GM12878 (cell line): Measurements from ENCODE around the gene WDFY3. TPM values are rescaled to one million over a fixed set of nuclear protein-coding genes. Genes with fewer than 3 reads are reported as not detected.

ENCODE experiments used
- ATAC-seq: fragments of 200-7000 bp; cut with Tn5 transposase; 3 replicates; pipeline ENCODE4 v1.9.1; 2020; ENCODE audit warnings: mild to moderate bottlenecking, moderate library complexity
- BruUV-seq: library from RNA; stranded (reverse); fragments of 400-500 nt; replicated peaks from 2 replicates; lab custom pipeline; 2021; lab: Mats Ljungman, UMichigan
- CTCF ChIA-PET: fragments of 300-600 bp; sonication (Branson Sonifier 250); formaldehyde crosslinking; extraction: SDS; loops from one replicate; lab custom pipeline; 2021; ENCODE audit warnings: inconsistent platforms; lab: Yijun Ruan, JAX
- POLR2A ChIA-PET: fragments of 350-600 bp; formaldehyde crosslinking; extraction: SDS; loops from one replicate; lab custom pipeline; 2021; ENCODE audit warnings: inconsistent platforms; lab: Charles Lee
- RAD21 ChIA-PET: fragments of 300-600 bp; sonication (Branson Sonifier 250); formaldehyde crosslinking; loops from one replicate; lab custom pipeline; 2023; ENCODE audit warnings: antibody characterized with exemption; ENCODE audit not compliant: unreplicated experiment; lab: Charles Lee
- SMC1A ChIA-PET: fragments of 300-600 bp; sonication (Branson Sonifier 250); formaldehyde crosslinking; loops from one replicate; lab custom pipeline; 2023; ENCODE audit not compliant: unreplicated experiment, uncharacterized antibody; lab: Charles Lee
- DNase-seq: peaks from one replicate; pipeline ENCODE4 v3.0.0-alpha.2; 2011; ENCODE audit warnings: low read depth, low spot score
- FAIRE-seq: peaks from 3 replicates; lab custom pipeline; 2011; peaks lifted over from hg19 to GRCh38; lab: Jason Lieb, UNC
- H2AFZ ChIP-seq: 2 replicates; pipeline ENCODE4 v1.6.0; 2011; ENCODE audit warnings: low read depth, low read length, control low read depth; ENCODE audit not compliant: control insufficient read depth
- H3K27ac ChIP-seq: 2 replicates; pipeline ENCODE4 v1.5.1; 2011; ENCODE audit warnings: control low read depth; ENCODE audit not compliant: control insufficient read depth, insufficient read depth
- H3K27me3 ChIP-seq, 2 experiments: replicated peaks in 1 of 2; 2 replicates each; pipeline versions ENCODE4 v1.6.0 to v1.6.1; 2011; ENCODE audit warnings: low read length in 1 of 2; ENCODE audit not compliant: control insufficient read depth in 2 of 2, insufficient read depth in 2 of 2
- H3K36me3 ChIP-seq, 2 experiments: 2 replicates each; pipeline ENCODE4 v1.5.1; 2011; ENCODE audit warnings: low read length in 1 of 2; ENCODE audit not compliant: control insufficient read depth in 2 of 2, insufficient read depth in 2 of 2
- H3K4me1 ChIP-seq: 2 replicates; pipeline ENCODE4 v1.6.1; 2011; ENCODE audit warnings: mild to moderate bottlenecking, low read length, moderate library complexity, mixed read lengths; ENCODE audit not compliant: control insufficient read depth, insufficient read depth
- H3K4me2 ChIP-seq: 2 replicates; pipeline ENCODE4 v1.6.0; 2011; ENCODE audit warnings: control low read depth; ENCODE audit not compliant: control insufficient read depth, insufficient read depth
- H3K4me3 ChIP-seq: fragments of 200-600 bp; sonication (generic); 2 replicates; pipeline ENCODE4 v1.5.1; 2016
- H3K79me2 ChIP-seq: 2 replicates; pipeline ENCODE4 v1.6.0; 2011; ENCODE audit warnings: low read length; ENCODE audit not compliant: control insufficient read depth, insufficient read depth
- H3K9ac ChIP-seq: 2 replicates; pipeline ENCODE4 v1.8.0; 2011; ENCODE audit warnings: low read length, control low read depth, mixed read lengths; ENCODE audit not compliant: control insufficient read depth, insufficient read depth
- H3K9me3 ChIP-seq: replicated peaks from 3 replicates; pipeline ENCODE4 v1.5.1; 2011; ENCODE audit warnings: mild to moderate bottlenecking, low read length; ENCODE audit not compliant: control insufficient read depth, insufficient read depth
- H4K20me1 ChIP-seq: 2 replicates; pipeline ENCODE4 v1.6.0; 2011; ENCODE audit not compliant: control insufficient read depth, insufficient read depth
- BCL3 ChIP-seq: IDR thresholded peaks from 2 replicates; pipeline ENCODE4 v1.6.1; 2011; ENCODE audit warnings: borderline replicate concordance, low read depth, mild to moderate bottlenecking, moderate library complexity, low read length; ENCODE audit not compliant: insufficient read depth, poor library complexity, severe bottlenecking
- CREB1 ChIP-seq: IDR thresholded peaks from 2 replicates; pipeline ENCODE4 v1.6.1; 2012; ENCODE audit warnings: low read depth, mild to moderate bottlenecking, inconsistent platforms
- E2F8 ChIP-seq: fragments of 450-650 bp; IDR thresholded peaks from 2 replicates; pipeline ENCODE4 v1.6.1; 2018; ENCODE audit warnings: mild to moderate bottlenecking, low read depth, moderate library complexity; ENCODE audit not compliant: partially characterized antibody
- MTA3 ChIP-seq: IDR thresholded peaks from 2 replicates; pipeline ENCODE4 v1.6.1; 2012; ENCODE audit warnings: low read length, inconsistent platforms, borderline replicate concordance
- NFYA ChIP-seq: IDR thresholded peaks from 2 replicates; pipeline ENCODE4 v1.6.1; 2011; ENCODE audit warnings: low read depth, mild to moderate bottlenecking, low read length, improper control_type of control experiment, borderline replicate concordance
- PML ChIP-seq: IDR thresholded peaks from 2 replicates; pipeline ENCODE4 v1.6.1; 2012; ENCODE audit warnings: low read length, inconsistent platforms
- POLR2A ChIP-seq: IDR thresholded peaks from 2 replicates; pipeline ENCODE4 v1.6.1; 2011; ENCODE audit warnings: low read depth, mild to moderate bottlenecking, low read length
- POLR2AphosphoS5 ChIP-seq: IDR thresholded peaks from 2 replicates; pipeline ENCODE4 v1.6.1; 2011; ENCODE audit warnings: mild to moderate bottlenecking, low read length, inconsistent platforms
- SUZ12 ChIP-seq: fragments of 200-600 bp; sonication (generic); IDR thresholded peaks from one replicate; pipeline ENCODE4 v1.6.1; 2018; ENCODE audit warnings: antibody characterized with exemption, mild to moderate bottlenecking; ENCODE audit not compliant: unreplicated experiment
- ZBTB4 ChIP-seq: fragments of 450-650 bp; formaldehyde crosslinking; IDR thresholded peaks from 2 replicates; pipeline ENCODE4 v1.4.0; 2022; ENCODE audit warnings: mild to moderate bottlenecking, moderate library complexity
- WGBS: methylation state at CpG from one replicate; pipeline ENCODE4 v1.1.6; 2016; ENCODE audit warnings: low lambda C conversion rate; ENCODE audit not compliant: insufficient replicate concordance, insufficient coverage; ENCODE audit errors: missing lambda C conversion rate; 5-methylcytosine and 5-hydroxymethylcytosine counted together
- in situ Hi-C: fragments of 300-500 bp; cut with MboI; formaldehyde crosslinking; loops from 9 replicates; pipeline ENCODE4 v1.14.3; 2018; ENCODE audit warnings: mixed read lengths
- intact Hi-C: fragments of 100-400 bp; cut with micrococcal nuclease; formaldehyde crosslinking; loops from one replicate; pipeline ENCODE4 v1.14.2; 2022; ENCODE audit not compliant: unreplicated experiment
- polyA plus RNA-seq, 11 experiments: library from polyadenylated mRNA; depleted of rRNA in 4 of 11; unstranded in 6 of 11; stranded (reverse) in 5 of 11; fragments of >200 nt; fragmentation: Nextera tagmentation in 4 of 11; fragmentation: Illumina TruSeq in 1 of 11; extraction: Ambion mirVana in 4 of 11; extraction: Trizol in 1 of 11; gene quantifications; 1 replicate in 1 of 11; 2 replicates in 10 of 11; pipeline versions ENCODE4 v1.2.1 to v1.2.3, GENCODE V29; 2011 to 2016; ENCODE audit warnings: inconsistent platforms in 2 of 11, missing spikeins in 2 of 11, low read depth in 1 of 11
- total RNA-seq, 4 experiments: library from RNA; depleted of rRNA in 3 of 4; stranded (reverse); fragments of >200 nt in 3 of 4; fragmentation: Illumina TruSeq in 1 of 4; extraction: Trizol in 1 of 4; gene quantifications; 2 replicates each; pipeline versions ENCODE4 v1.2.1 to v1.2.3, GENCODE V29; 2013 to 2021

The WDFY3 gene
- total and polyA plus RNA-seq, 10 of the 15 experiments (the other 5 are each of a cell fraction or from before 2014, with no cell fraction given): 0.01 to 0.23 (median 0.12) TPM; not detected in 2

GRCh38 chr4:84803116-84803515 is 163.4 kb downstream of the WDFY3 start:
- CTCF ChIA-PET: no interaction called here
- TF ChIP-seq BCL3 (no peak), PML (no peak), POLR2A (no peak), NFYA (no peak), POLR2AphosphoS5 (no peak), CREB1 (no peak), SUZ12 (no peak)

GRCh38 chr4:84800256-84800655 is 166.2 kb downstream of the WDFY3 start:
- ATAC-seq (no peak), FAIRE-seq (no peak)
- TF ChIP-seq ZBTB4 (CRISPR knock-in tag) (no peak), MTA3 (no peak), E2F8 (no peak)

More at GRCh38 chr4:84803116-84803515, 163.4 kb downstream of the WDFY3 start:
- no peak overlapping the region for H3K27ac ChIP-seq
- no peaks in the 10 kb centered on the region for H4K20me1 ChIP-seq
- ChIA-PET POLR2A (no interaction called here), RAD21 (no interaction called here), SMC1A (no interaction called here)
- H2AFZ ChIP-seq: no peak overlapping the region
- intact Hi-C loops (no loop called here), in situ Hi-C loops (no loop called here)
- H3K4me3 ChIP-seq: no peak overlapping the region
- DNase-seq: no peak
- H3K79me2 ChIP-seq: no peaks in the 10 kb centered on the region
- H3K36me3 ChIP-seq: no peaks in the 10 kb centered on the region
- no peaks in the 10 kb centered on the region for H3K4me1 ChIP-seq
- FAIRE-seq: no peak
- no peak overlapping the region for H3K9ac ChIP-seq
- no peaks in the 10 kb centered on the region for H3K9me3 ChIP-seq
- no peak for ATAC-seq
- 7% methylated on average over 2 of the region's 2 CpGs for WGBS
- no peaks in the 10 kb centered on the region for H3K27me3 ChIP-seq
- no TSS peak for BruUV-seq
- no peak overlapping the region for H3K4me2 ChIP-seq

More at GRCh38 chr4:84800256-84800655, 166.2 kb downstream of the WDFY3 start:
- no peaks in the 10 kb centered on the region for H3K79me2 ChIP-seq
- no TSS peak for BruUV-seq
- ChIA-PET POLR2A (no interaction called here), RAD21 (no interaction called here), SMC1A (interaction anchor here (0.5 kb wide), 1 partner anchor 11 kb away, joined by 3 read pairs; no protein-coding TSS in a partner anchor), CTCF (no interaction called here)
- no peak overlapping the region for H3K4me2 ChIP-seq
- in situ Hi-C loops: no loop called here
- no peak overlapping the region for H3K9ac ChIP-seq
- no peaks in the 10 kb centered on the region for H3K27me3 ChIP-seq
- no peaks in the 10 kb centered on the region for H3K9me3 ChIP-seq
- intact Hi-C loops: no loop called here
- H4K20me1 ChIP-seq: no peaks in the 10 kb centered on the region
- no peak overlapping the region for H3K27ac ChIP-seq
- no peak overlapping the region for H3K4me3 ChIP-seq
- H2AFZ ChIP-seq: no peak overlapping the region
- H3K36me3 ChIP-seq: no peaks in the 10 kb centered on the region
- H3K4me1 ChIP-seq: no peaks in the 10 kb centered on the region
- no peak for DNase-seq
